GM12878 (cell line): Measurements from ENCODE around the gene CEP295NL. TPM values are rescaled to one million over a fixed set of nuclear protein-coding genes. Genes with fewer than 3 reads are reported as not detected.

ENCODE experiments used
- ATAC-seq: fragments of 200-7000 bp; cut with Tn5 transposase; 3 replicates; pipeline ENCODE4 v1.9.1; 2020; ENCODE audit warnings: mild to moderate bottlenecking, moderate library complexity
- BruUV-seq: library from RNA; stranded (reverse); fragments of 400-500 nt; replicated peaks from 2 replicates; lab custom pipeline; 2021; lab: Mats Ljungman, UMichigan
- CTCF ChIA-PET: fragments of 300-600 bp; sonication (Branson Sonifier 250); formaldehyde crosslinking; extraction: SDS; loops from one replicate; lab custom pipeline; 2021; ENCODE audit warnings: inconsistent platforms; lab: Yijun Ruan, JAX
- POLR2A ChIA-PET: fragments of 350-600 bp; formaldehyde crosslinking; extraction: SDS; loops from one replicate; lab custom pipeline; 2021; ENCODE audit warnings: inconsistent platforms; lab: Charles Lee
- RAD21 ChIA-PET: fragments of 300-600 bp; sonication (Branson Sonifier 250); formaldehyde crosslinking; loops from one replicate; lab custom pipeline; 2023; ENCODE audit warnings: antibody characterized with exemption; ENCODE audit not compliant: unreplicated experiment; lab: Charles Lee
- SMC1A ChIA-PET: fragments of 300-600 bp; sonication (Branson Sonifier 250); formaldehyde crosslinking; loops from one replicate; lab custom pipeline; 2023; ENCODE audit not compliant: unreplicated experiment, uncharacterized antibody; lab: Charles Lee
- DNase-seq: peaks from one replicate; pipeline ENCODE4 v3.0.0-alpha.2; 2011; ENCODE audit warnings: low read depth, low spot score
- FAIRE-seq: peaks from 3 replicates; lab custom pipeline; 2011; peaks lifted over from hg19 to GRCh38; lab: Jason Lieb, UNC
- H2AFZ ChIP-seq: 2 replicates; pipeline ENCODE4 v1.6.0; 2011; ENCODE audit warnings: low read depth, low read length, control low read depth; ENCODE audit not compliant: control insufficient read depth
- H3K27ac ChIP-seq: 2 replicates; pipeline ENCODE4 v1.5.1; 2011; ENCODE audit warnings: control low read depth; ENCODE audit not compliant: control insufficient read depth, insufficient read depth
- H3K27me3 ChIP-seq, 2 experiments: replicated peaks in 1 of 2; 2 replicates each; pipeline versions ENCODE4 v1.6.0 to v1.6.1; 2011; ENCODE audit warnings: low read length in 1 of 2; ENCODE audit not compliant: control insufficient read depth in 2 of 2, insufficient read depth in 2 of 2
- H3K36me3 ChIP-seq, 2 experiments: 2 replicates each; pipeline ENCODE4 v1.5.1; 2011; ENCODE audit warnings: low read length in 1 of 2; ENCODE audit not compliant: control insufficient read depth in 2 of 2, insufficient read depth in 2 of 2
- H3K4me1 ChIP-seq: 2 replicates; pipeline ENCODE4 v1.6.1; 2011; ENCODE audit warnings: mild to moderate bottlenecking, low read length, moderate library complexity, mixed read lengths; ENCODE audit not compliant: control insufficient read depth, insufficient read depth
- H3K4me2 ChIP-seq: 2 replicates; pipeline ENCODE4 v1.6.0; 2011; ENCODE audit warnings: control low read depth; ENCODE audit not compliant: control insufficient read depth, insufficient read depth
- H3K4me3 ChIP-seq: fragments of 200-600 bp; sonication (generic); 2 replicates; pipeline ENCODE4 v1.5.1; 2016
- H3K79me2 ChIP-seq: 2 replicates; pipeline ENCODE4 v1.6.0; 2011; ENCODE audit warnings: low read length; ENCODE audit not compliant: control insufficient read depth, insufficient read depth
- H3K9ac ChIP-seq: 2 replicates; pipeline ENCODE4 v1.8.0; 2011; ENCODE audit warnings: low read length, control low read depth, mixed read lengths; ENCODE audit not compliant: control insufficient read depth, insufficient read depth
- H3K9me3 ChIP-seq: replicated peaks from 3 replicates; pipeline ENCODE4 v1.5.1; 2011; ENCODE audit warnings: mild to moderate bottlenecking, low read length; ENCODE audit not compliant: control insufficient read depth, insufficient read depth
- H4K20me1 ChIP-seq: 2 replicates; pipeline ENCODE4 v1.6.0; 2011; ENCODE audit not compliant: control insufficient read depth, insufficient read depth
- BCLAF1 ChIP-seq: fragments of 450-650 bp; IDR thresholded peaks from 2 replicates; pipeline ENCODE4 v1.6.1; 2017; ENCODE audit warnings: antibody characterized with exemption, mild to moderate bottlenecking, moderate library complexity
- POLR2A ChIP-seq: IDR thresholded peaks from 2 replicates; pipeline ENCODE4 v1.6.1; 2011; ENCODE audit warnings: low read depth, mild to moderate bottlenecking, low read length
- SREBF2 ChIP-seq: IDR thresholded peaks from 2 replicates; pipeline ENCODE4 v1.6.1; 2012; ENCODE audit warnings: mild to moderate bottlenecking, low read length
- USF1 ChIP-seq: IDR thresholded peaks from 2 replicates; pipeline ENCODE4 v1.6.1; 2011; ENCODE audit warnings: borderline replicate concordance, low read depth, mild to moderate bottlenecking, moderate library complexity, mixed read lengths, low read length; ENCODE audit not compliant: insufficient read depth; ENCODE audit errors: extremely low read length
- WGBS: methylation state at CpG from one replicate; pipeline ENCODE4 v1.1.6; 2016; ENCODE audit warnings: low lambda C conversion rate; ENCODE audit not compliant: insufficient replicate concordance, insufficient coverage; ENCODE audit errors: missing lambda C conversion rate; 5-methylcytosine and 5-hydroxymethylcytosine counted together
- in situ Hi-C: fragments of 300-500 bp; cut with MboI; formaldehyde crosslinking; loops from 9 replicates; pipeline ENCODE4 v1.14.3; 2018; ENCODE audit warnings: mixed read lengths
- intact Hi-C: fragments of 100-400 bp; cut with micrococcal nuclease; formaldehyde crosslinking; loops from one replicate; pipeline ENCODE4 v1.14.2; 2022; ENCODE audit not compliant: unreplicated experiment
- polyA plus RNA-seq, 11 experiments: library from polyadenylated mRNA; depleted of rRNA in 4 of 11; unstranded in 6 of 11; stranded (reverse) in 5 of 11; fragments of >200 nt; fragmentation: Nextera tagmentation in 4 of 11; fragmentation: Illumina TruSeq in 1 of 11; extraction: Ambion mirVana in 4 of 11; extraction: Trizol in 1 of 11; gene quantifications; 1 replicate in 1 of 11; 2 replicates in 10 of 11; pipeline versions ENCODE4 v1.2.1 to v1.2.3, GENCODE V29; 2011 to 2016; ENCODE audit warnings: inconsistent platforms in 2 of 11, missing spikeins in 2 of 11, low read depth in 1 of 11
- total RNA-seq, 4 experiments: library from RNA; depleted of rRNA in 3 of 4; stranded (reverse); fragments of >200 nt in 3 of 4; fragmentation: Illumina TruSeq in 1 of 4; extraction: Trizol in 1 of 4; gene quantifications; 2 replicates each; pipeline versions ENCODE4 v1.2.1 to v1.2.3, GENCODE V29; 2013 to 2021

The CEP295NL gene
- total and polyA plus RNA-seq, 10 of the 15 experiments (the other 5 are each of a cell fraction or from before 2014, with no cell fraction given) = not detected

- TF ChIP-seq BCLAF1 (no peak), POLR2A (no peak)
Measured at GRCh38 chr17:78944026-78944425, 41.0 kb upstream of the CEP295NL start (continued).

- SMC1A ChIA-PET = no interaction called here
- Histone ChIP-seq H3K79me2 (no peaks in the 10 kb centered on the region), H4K20me1 (no peaks in the 10 kb centered on the region), H3K27ac (no peak overlapping the region), H2AFZ (no peak overlapping the region), H3K27me3 (peaks cover 0 to 5% of the 10 kb centered on the region in 2 experiments; a peak in 2 of 4 replicates), H3K36me3 (no peaks in the 10 kb centered on the region), H3K9ac (no peak overlapping the region), H3K4me1 (no peaks in the 10 kb centered on the region), H3K9me3 (no peaks in the 10 kb centered on the region), H3K4me2 (no peak overlapping the region), H3K4me3 (no peak overlapping the region)
- TF ChIP-seq USF1 = peak; percentile 39
- no peak for TF ChIP-seq SREBF2
- intact Hi-C loops (no loop called here), in situ Hi-C loops (no loop called here)
- no peak for FAIRE-seq
- no peak for ATAC-seq
- BruUV-seq = no TSS peak
- 24% methylated on average over 6 of the region's 6 CpGs for WGBS
- POLR2A ChIA-PET = no interaction called here
- RAD21 ChIA-PET = no interaction called here
- CTCF ChIA-PET = no interaction called here
- no peak for DNase-seq
Measured at GRCh38 chr17:78940708-78941107, 37.7 kb upstream of the CEP295NL start.
